GM21576 (cell line): ENCODE data around the gene LRCH3.
"Not testable (repeated sequence)": the region's sequence is repeated elsewhere in the genome, so short reads cannot be mapped to it uniquely, and the experiment has no call there.

Experiments used
- ATAC-seq: cut with Tn5 transposase; IDR thresholded peaks from one replicate; pipeline ENCODE4 v1.9.1; 2021; ENCODE audit warnings: mild to moderate bottlenecking, moderate library complexity; ENCODE audit not compliant: unreplicated experiment

The LRCH3 gene

DNA sequence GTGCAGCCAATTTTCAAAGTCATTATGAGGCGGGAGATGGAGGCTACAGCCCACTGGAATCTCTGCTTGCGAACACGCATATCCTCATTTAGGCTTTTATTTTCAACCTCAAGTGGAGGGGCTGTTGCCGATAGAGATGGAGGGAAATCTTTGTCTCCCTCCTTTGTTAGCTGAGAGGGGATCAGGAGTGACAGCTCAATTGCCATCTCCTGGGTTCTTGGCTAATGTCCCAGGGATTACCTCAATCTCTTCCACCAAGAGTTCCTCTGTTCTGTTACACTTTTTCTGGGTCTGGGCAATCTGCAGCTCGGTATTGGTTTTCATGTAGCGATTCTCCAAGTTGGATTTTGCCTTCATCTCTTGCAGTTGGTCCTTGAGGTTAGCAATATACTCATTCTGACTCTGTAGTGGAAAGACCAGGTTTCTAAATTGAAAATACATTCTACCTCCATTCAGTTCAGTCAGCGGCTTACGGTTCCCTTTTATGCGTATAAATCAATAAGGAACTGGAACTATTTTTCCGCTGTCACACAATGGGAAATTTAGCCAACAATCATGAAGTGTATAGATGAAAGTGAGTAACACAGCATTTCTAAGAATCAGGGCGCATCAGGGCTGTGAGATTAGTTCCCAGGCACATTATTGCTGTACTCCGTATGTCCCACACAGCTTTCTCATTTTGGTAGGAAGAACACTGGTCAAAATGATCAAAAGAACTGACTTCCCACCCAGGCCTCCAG, 122.8 kb downstream of the LRCH3 start:
- no peak for ATAC-seq

DNA sequence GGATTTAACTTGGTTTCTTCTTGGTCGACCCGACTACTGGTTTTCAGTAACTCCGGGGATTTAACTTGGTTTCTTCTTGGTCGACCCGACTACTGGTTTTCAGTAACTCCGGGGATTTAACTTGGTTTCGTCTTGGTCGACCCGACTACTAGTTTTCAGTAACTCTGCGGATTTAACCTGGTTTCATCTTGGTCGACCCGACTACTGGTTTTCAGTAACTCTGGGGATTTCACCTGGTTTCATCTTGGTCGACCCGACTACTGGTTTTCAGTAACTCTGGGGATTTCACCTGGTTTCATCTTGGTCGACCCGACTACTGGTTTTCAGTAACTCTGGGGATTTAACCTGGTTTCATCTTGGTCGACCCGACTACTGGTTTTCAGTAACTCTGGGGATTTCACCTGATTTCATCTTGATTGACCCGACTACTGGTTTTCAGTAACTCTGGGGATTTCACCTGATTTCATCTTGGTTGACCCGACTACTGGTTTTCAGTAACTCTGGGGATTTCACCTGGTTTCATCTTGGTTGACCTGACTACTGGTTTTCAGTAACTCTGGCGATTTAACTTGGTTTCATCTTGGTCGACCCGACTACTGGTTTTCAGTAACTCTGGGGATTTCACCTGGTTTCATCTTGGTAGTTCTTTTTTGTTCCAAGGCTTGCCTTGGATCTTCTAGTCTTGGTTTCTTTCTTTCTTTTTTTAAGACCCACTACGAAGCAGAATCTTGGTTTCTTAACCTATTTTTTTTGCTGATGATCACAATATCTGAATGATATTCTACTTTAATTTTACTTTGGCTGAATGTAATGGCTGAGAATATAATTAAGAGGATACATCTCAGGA, 130.6 kb downstream of the LRCH3 start:
- ATAC-seq: not testable (repeated sequence)

DNA sequence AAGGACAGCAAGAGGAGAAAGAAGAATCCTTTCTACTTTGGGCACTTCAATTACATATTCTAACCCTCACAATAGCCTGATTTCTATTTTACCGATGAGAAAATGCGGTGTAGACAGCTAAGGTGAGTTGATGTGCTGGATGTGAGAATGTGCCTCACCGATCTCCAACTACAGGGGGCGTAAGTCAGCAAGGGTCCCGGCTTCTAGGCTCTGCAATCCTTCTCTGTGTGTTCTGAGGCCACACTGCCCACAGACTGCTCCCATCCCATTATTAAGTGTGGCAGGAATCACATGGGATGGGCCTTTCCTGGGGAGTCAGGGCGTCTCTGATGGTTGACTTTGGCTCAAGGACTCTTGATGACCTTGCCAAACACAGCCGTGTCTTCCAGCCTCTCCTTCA, 135.4 kb downstream of the LRCH3 start:
- ATAC-seq: no peak

DNA sequence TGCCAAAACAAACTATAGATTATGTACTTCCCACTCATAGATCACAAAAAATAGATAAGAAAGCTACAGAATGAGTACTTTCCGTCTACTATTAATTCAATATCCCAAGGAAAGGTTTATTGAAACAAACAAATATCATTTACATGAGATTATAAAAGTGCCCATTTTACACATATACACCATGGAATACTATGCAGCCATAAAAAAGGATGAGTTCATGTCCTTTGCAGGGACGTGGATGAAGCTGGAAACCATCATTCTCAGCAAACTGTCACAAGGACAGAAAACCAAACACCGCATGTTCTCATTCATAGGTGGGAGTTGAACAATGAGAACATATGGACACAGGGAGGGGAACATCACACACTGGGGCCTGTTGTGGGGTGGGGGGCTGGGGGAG, 136.5 kb downstream of the LRCH3 start:
- ATAC-seq: not testable (repeated sequence)

DNA sequence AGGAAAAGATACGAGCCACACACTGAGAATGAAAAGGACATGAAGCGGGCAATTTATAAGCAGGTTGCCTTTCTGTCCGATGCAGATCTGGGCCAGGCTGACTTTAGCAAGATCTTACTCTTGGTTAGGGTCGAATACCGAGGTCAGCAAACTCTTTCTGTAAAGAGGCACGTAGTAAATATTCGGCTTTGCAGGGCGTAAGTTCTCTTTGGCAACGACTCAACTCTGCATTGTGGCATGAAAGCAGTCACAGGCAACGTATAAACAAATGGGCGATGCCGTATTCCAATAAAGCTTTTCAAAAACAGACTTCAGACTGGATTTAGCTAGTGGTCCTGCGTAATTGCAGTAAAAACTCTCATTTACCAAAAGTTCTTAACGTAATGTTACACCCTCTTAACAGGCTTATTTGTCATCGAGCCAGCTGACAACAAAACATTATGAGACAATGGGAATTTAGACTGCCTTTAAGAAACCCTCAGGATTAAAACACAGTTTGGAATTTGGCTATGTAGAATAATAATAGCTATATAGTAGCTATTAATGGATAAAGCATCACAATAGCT, 145.8 kb downstream of the LRCH3 start:
- no peak for ATAC-seq
